HEK293T (cell line): Measurements from ENCODE around the gene GAB1.

Experiments used
- CTCF ChIA-PET: fragments of 350-600 bp; formaldehyde crosslinking; extraction: SDS; loops from one replicate; lab custom pipeline; 2021; ENCODE audit warnings: antibody characterized with exemption, inconsistent platforms; lab: Yijun Ruan, JAX
- POLR2A ChIA-PET: fragments of 350-600 bp; formaldehyde crosslinking; extraction: SDS; loops from one replicate; lab custom pipeline; 2020; ENCODE audit warnings: antibody characterized with exemption, inconsistent platforms; lab: Yijun Ruan, JAX
- DNase-seq: peaks from one replicate; pipeline ENCODE4 v3.0.0; 2012; ENCODE audit warnings: mixed read lengths; ENCODE audit errors: extremely low spot score
- ARNT ChIP-seq: fragments of 450-650 bp; IDR thresholded peaks from 2 replicates; pipeline ENCODE4 v1.6.1; 2017; ENCODE audit warnings: mild to moderate bottlenecking
- BHLHE40 ChIP-seq: fragments of 450-650 bp; IDR thresholded peaks from 2 replicates; pipeline ENCODE4 v1.6.1; 2016; ENCODE audit warnings: mild to moderate bottlenecking, moderate library complexity, borderline replicate concordance
- CTBP1 ChIP-seq: fragments of 450-650 bp; IDR thresholded peaks from 2 replicates; pipeline ENCODE4 v1.6.1; 2016; ENCODE audit warnings: borderline replicate concordance
- ELF4 ChIP-seq: fragments of 450-650 bp; IDR thresholded peaks from 2 replicates; pipeline ENCODE4 v1.6.1; 2017; ENCODE audit warnings: antibody characterized with exemption
- FOXA1 ChIP-seq: fragments of 450-650 bp; IDR thresholded peaks from 2 replicates; pipeline ENCODE4 v1.6.1; 2016; ENCODE audit warnings: mild to moderate bottlenecking
- FOXK2 ChIP-seq: fragments of 450-650 bp; IDR thresholded peaks from 2 replicates; pipeline ENCODE4 v1.6.1; 2016; ENCODE audit warnings: mild to moderate bottlenecking
- FOXM1 ChIP-seq: fragments of 450-650 bp; IDR thresholded peaks from 2 replicates; pipeline ENCODE4 v1.6.1; 2017; ENCODE audit warnings: mild to moderate bottlenecking, borderline replicate concordance
- HDGF ChIP-seq: fragments of 450-650 bp; IDR thresholded peaks from 2 replicates; pipeline ENCODE4 v1.6.1; 2017; ENCODE audit warnings: antibody characterized with exemption, borderline replicate concordance
- L3MBTL2 ChIP-seq: fragments of 450-650 bp; conservative IDR thresholded peaks from 2 replicates; pipeline ENCODE4 v1.6.1; 2016; ENCODE audit warnings: mild to moderate bottlenecking
- LEF1 ChIP-seq: fragments of 450-650 bp; IDR thresholded peaks from 2 replicates; pipeline ENCODE4 v1.6.1; 2017; ENCODE audit warnings: mild to moderate bottlenecking, borderline replicate concordance
- NFRKB ChIP-seq: fragments of 450-650 bp; IDR thresholded peaks from 2 replicates; pipeline ENCODE4 v1.6.1; 2016; ENCODE audit warnings: mild to moderate bottlenecking, moderate library complexity
- PKNOX1 ChIP-seq: fragments of 450-650 bp; IDR thresholded peaks from 2 replicates; pipeline ENCODE4 v1.6.1; 2016
- SP1 ChIP-seq: fragments of 450-650 bp; IDR thresholded peaks from 2 replicates; pipeline ENCODE4 v1.6.1; 2017
- SUZ12 ChIP-seq: fragments of 450-650 bp; IDR thresholded peaks from 2 replicates; pipeline ENCODE4 v1.6.1; 2016; ENCODE audit warnings: mild to moderate bottlenecking
- TARDBP ChIP-seq: fragments of 450-650 bp; IDR thresholded peaks from 2 replicates; pipeline ENCODE4 v1.6.1; 2016
- ZNF384 ChIP-seq: fragments of 450-650 bp; IDR thresholded peaks from 2 replicates; pipeline ENCODE4 v1.6.1; 2016

Gene GAB1

GRCh38 chr4:143489106-143489505 is 152.4 kb downstream of the GAB1 start:
- no peak for TF ChIP-seq ELF4
- TF ChIP-seq FOXM1 = no peak
- no peak for TF ChIP-seq SP1
- no peak for TF ChIP-seq FOXA1
- no peak for TF ChIP-seq BHLHE40
- TF ChIP-seq SUZ12 = no peak
- no peak for TF ChIP-seq PKNOX1
- TF ChIP-seq TARDBP = no peak
- TF ChIP-seq NFRKB = no peak
- no peak for TF ChIP-seq CTBP1
- no peak for TF ChIP-seq ARNT
- TF ChIP-seq ZNF384 = no peak
- TF ChIP-seq L3MBTL2 = no peak
- TF ChIP-seq LEF1 = no peak
- TF ChIP-seq FOXK2 = no peak
- POLR2A ChIA-PET = no interaction called here

GRCh38 chr4:143498021-143498420 is 161.3 kb downstream of the GAB1 start:
- TF ChIP-seq FOXM1 (no peak), HDGF (no peak), LEF1 (no peak)
- CTCF ChIA-PET = no interaction called here
- POLR2A ChIA-PET = no interaction called here
- no peak for DNase-seq

More at GRCh38 chr4:143489106-143489505, 152.4 kb downstream of the GAB1 start:
- no peak for DNase-seq
- CTCF ChIA-PET = no interaction called here

- POLR2A ChIA-PET = interaction anchor here (1.4 kb wide), 1 partner anchor 12 kb away, joined by 12 read pairs; the partner anchor contains the start of gene SMARCA5
- TF ChIP-seq ARNT (no peak), BHLHE40 (no peak), LEF1 (no peak), PKNOX1 (no peak), CTBP1 (no peak)
- no peak for DNase-seq
- CTCF ChIA-PET = interaction anchor here (0.6 kb wide), 2 partner anchors 265 to 301 kb away, joined by 4 read pairs; no protein-coding TSS in a partner anchor
These were observed 165.6 kb downstream of the GAB1 start for GRCh38 chr4:143502231-143502630.

GRCh38 chr4:143506031-143506430 is 169.4 kb downstream of the GAB1 start:
- ChIA-PET POLR2A (no interaction called here), CTCF (no interaction called here)
- no peak for DNase-seq
- TF ChIP-seq ZNF384 (no peak), FOXA1 (no peak), TARDBP (no peak), SUZ12 (no peak), NFRKB (no peak), FOXM1 (no peak), BHLHE40 (no peak), FOXK2 (no peak), HDGF (no peak), L3MBTL2 (no peak), ELF4 (no peak), ARNT (no peak), CTBP1 (no peak), PKNOX1 (no peak), LEF1 (no peak), SP1 (no peak)

GRCh38 chr4:143511906-143512305 is 175.2 kb downstream of the GAB1 start:
- no peak for TF ChIP-seq FOXA1
- TF ChIP-seq BHLHE40 = no peak
- TF ChIP-seq NFRKB = no peak
- no peak for TF ChIP-seq TARDBP
- no peak for TF ChIP-seq SUZ12
- TF ChIP-seq ELF4 = no peak
- no peak for TF ChIP-seq FOXK2
- TF ChIP-seq ZNF384 = no peak
- no peak for TF ChIP-seq HDGF
- no peak for TF ChIP-seq LEF1
- DNase-seq = no peak
- ChIA-PET POLR2A (interaction anchor here (2.2 kb wide), 1 partner anchor 175 kb away, joined by 7 read pairs; the partner anchor contains the start of gene GAB1), CTCF (no interaction called here)

- no peak for TF ChIP-seq ELF4
- peak; percentile 88 for TF ChIP-seq ZNF384
- ChIA-PET CTCF (no interaction called here), POLR2A (interaction anchor here (0.5 to 2.3 kb wide), 7 partner anchors 9 to 449 kb away, joined by 3 to 12 read pairs (median 6); partner anchors contain the start of gene GAB1)
- no peak for DNase-seq
These were observed 176.3 kb downstream of the GAB1 start for GRCh38 chr4:143512978-143513313.
